A549 (cell line): ENCODE data around the gene ZBTB48.

Experiments
- ATOH8 ChIP-seq: fragments of 250-450 bp; sonication (Bioruptor Pico); IDR thresholded peaks from 2 replicates; pipeline ENCODE4 v1.5.0; 2020; ENCODE audit warnings: low read depth, mild to moderate bottlenecking, moderate library complexity
- BHLHE40 ChIP-seq: IDR thresholded peaks from 2 replicates; pipeline ENCODE4 v1.6.1; 2012; ENCODE audit warnings: low read depth, low read length, inconsistent platforms
- CBX8 ChIP-seq: fragments of 200-600 bp; sonication (generic); IDR thresholded peaks from 2 replicates; pipeline ENCODE4 v1.6.1; 2016
- CEBPB ChIP-seq, 2 experiments: fragments of >200 bp in 1 of 2; sonication (Bioruptor Twin) in 1 of 2; formaldehyde crosslinking in 1 of 2; IDR thresholded peaks; 2 replicates each; pipeline ENCODE4 v1.6.1; 2012 to 2016
- CTCF ChIP-seq: fragments of >200 bp; sonication (Bioruptor Twin); formaldehyde crosslinking; IDR thresholded peaks from 3 replicates; pipeline ENCODE4 v1.5.1; 2016
- ELK1 ChIP-seq: fragments of 150-350 bp; IDR thresholded peaks from 2 replicates; pipeline ENCODE4 v1.6.1; 2014; ENCODE audit warnings: low read depth, mild to moderate bottlenecking, low read length
- KDM5A ChIP-seq: fragments of 200-600 bp; sonication (generic); IDR thresholded peaks from 2 replicates; pipeline ENCODE4 v1.6.1; 2016; ENCODE audit warnings: antibody characterized with exemption, mild to moderate bottlenecking
- MYC ChIP-seq: IDR thresholded peaks from 2 replicates; pipeline ENCODE4 v1.6.1; 2012; ENCODE audit warnings: mild to moderate bottlenecking, inconsistent platforms, low read length, improper control_type of control experiment, borderline replicate concordance
- PHF8 ChIP-seq: fragments of 200-600 bp; sonication (generic); IDR thresholded peaks from 2 replicates; pipeline ENCODE4 v1.6.1; 2016; ENCODE audit warnings: low read depth, mild to moderate bottlenecking, antibody characterized with exemption, moderate library complexity, borderline replicate concordance
- POLR2A ChIP-seq: IDR thresholded peaks from 2 replicates; pipeline ENCODE4 v1.6.1; 2012; ENCODE audit warnings: mild to moderate bottlenecking, low read length
- POLR2AphosphoS2 ChIP-seq: conservative IDR thresholded peaks from 2 replicates; pipeline ENCODE4 v1.6.1; 2012; ENCODE audit warnings: low read length, improper control_type of control experiment, inconsistent platforms
- RCOR1 ChIP-seq: fragments of 150-350 bp; IDR thresholded peaks from 2 replicates; pipeline ENCODE4 v1.6.1; 2014; ENCODE audit warnings: antibody characterized with exemption, low read length, low read depth
- REST ChIP-seq: fragments of 200-600 bp; sonication (generic); IDR thresholded peaks from 2 replicates; pipeline ENCODE4 v1.6.1; 2016; ENCODE audit warnings: antibody characterized with exemption, mild to moderate bottlenecking, moderate library complexity
- TF ChIP-seq, protein P1 (sequence below): IDR thresholded peaks from 2 replicates; pipeline ENCODE4 v1.6.1; 2012

- TF ChIP-seq REST, result no peak
- no peak for TF ChIP-seq CTCF
- TF ChIP-seq CEBPB (IDR thresholded peaks at IDR 0.05), result no peak
- no peak for TF ChIP-seq MYC
- no peak for TF ChIP-seq ELK1
- no peak for TF ChIP-seq POLR2A
- no peak for TF ChIP-seq PHF8
- no peak for TF ChIP-seq RCOR1
- TF ChIP-seq, protein P1, sequence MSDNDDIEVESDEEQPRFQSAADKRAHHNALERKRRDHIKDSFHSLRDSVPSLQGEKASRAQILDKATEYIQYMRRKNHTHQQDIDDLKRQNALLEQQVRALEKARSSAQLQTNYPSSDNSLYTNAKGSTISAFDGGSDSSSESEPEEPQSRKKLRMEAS, result no peak
- TF ChIP-seq POLR2AphosphoS2, result no peak
- no peak for TF ChIP-seq CBX8
- TF ChIP-seq BHLHE40, result no peak
- TF ChIP-seq ATOH8 (CRISPR knock-in tag), result no peak
- TF ChIP-seq KDM5A, result no peak
These were observed 56.3 kb downstream of the ZBTB48 start for GRCh38 chr1:6635910-6636760.
